Erythroblast (primary cell): ENCODE measurements around the gene ADAMTS16.

Source experiments
- GATA1 ChIP-seq: IDR thresholded peaks from 2 replicates; pipeline ENCODE4 v1.6.1; 2011; ENCODE audit warnings: low read depth, mild to moderate bottlenecking, control low read depth, low read length, moderate library complexity
- POLR2A ChIP-seq: IDR thresholded peaks from 2 replicates; pipeline ENCODE4 v1.6.1; 2011; ENCODE audit warnings: mild to moderate bottlenecking, low read length

- no peak for TF ChIP-seq POLR2A
- no peak for TF ChIP-seq GATA1
Observed at GRCh38 chr5:5297432-5298067, 157.4 kb downstream of the ADAMTS16 start.
